NT2/D1 (cell line): ENCODE results near the gene USP31.

ENCODE experiments used
- YY1 ChIP-seq: IDR thresholded peaks from 2 replicates; pipeline ENCODE4 v1.6.1; 2011; ENCODE audit not compliant: insufficient read length, insufficient read depth
- ZNF274 ChIP-seq: IDR thresholded peaks from 2 replicates; pipeline ENCODE4 v1.6.1; 2011; ENCODE audit warnings: mild to moderate bottlenecking, low read depth, low read length

DNA sequence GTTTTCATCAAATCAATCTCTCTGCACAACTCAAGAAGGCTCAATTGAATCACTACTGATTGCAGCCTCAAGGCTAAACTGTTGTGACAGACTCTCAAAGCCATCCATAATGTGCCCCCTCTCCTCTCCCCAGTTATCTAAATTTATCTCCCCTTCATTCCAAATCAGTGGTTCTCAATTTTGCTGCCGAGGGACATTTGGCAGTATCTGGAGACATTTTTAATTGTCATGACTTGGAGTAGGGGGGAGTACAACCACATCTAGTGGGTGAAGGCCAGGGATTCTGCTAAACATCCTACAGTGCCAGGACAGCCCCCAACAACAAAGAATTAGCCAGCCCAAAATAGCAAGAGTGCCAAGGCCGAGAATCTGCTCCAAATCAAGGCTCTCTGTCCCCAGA is 9.1 kb downstream of the USP31 start:
- no peak for TF ChIP-seq YY1
- no peak for TF ChIP-seq ZNF274
